Activated CD4-positive, alpha-beta T cell treated with anti-CD3 and anti-CD28 coated beads for 36 hours (primary cell): ENCODE results near the gene ZNF557. TPM values are rescaled to one million over a fixed set of nuclear protein-coding genes. Genes with fewer than 3 reads are reported as not detected.

Experiments
- ATAC-seq: fragments of 200-7000 bp; cut with Tn5 transposase; one replicate; pipeline ENCODE4 v1.10.0; 2021; ENCODE audit warnings: mild to moderate bottlenecking, moderate library complexity
- CTCF ChIA-PET: fragments of 350-600 bp; sonication (Branson Sonifier 250); formaldehyde crosslinking; loops from one replicate; lab custom pipeline; 2021; ENCODE audit warnings: antibody characterized with exemption; lab: Charles Lee
- POLR2A ChIA-PET: fragments of 350-600 bp; sonication (Branson Sonifier 250); formaldehyde crosslinking; loops from one replicate; lab custom pipeline; 2021; ENCODE audit warnings: antibody characterized with exemption, inconsistent platforms; lab: Charles Lee
- DNase-seq: peaks from one replicate; pipeline ENCODE4 v3.0.0-alpha.2; 2020
- H3K27ac Mint-ChIP-seq: one replicate; pipeline ENCODE4 v1.8.0; 2021; ENCODE audit warnings: mixed read lengths
- H3K27me3 Mint-ChIP-seq: one replicate; pipeline ENCODE4 v1.8.0; 2021; ENCODE audit warnings: mixed read lengths
- H3K36me3 Mint-ChIP-seq: one replicate; pipeline ENCODE4 v1.8.0; 2021; ENCODE audit warnings: low read depth, mixed read lengths
- H3K4me1 Mint-ChIP-seq: one replicate; pipeline ENCODE4 v1.8.0; 2021; ENCODE audit warnings: mixed read lengths
- H3K4me3 Mint-ChIP-seq: one replicate; pipeline ENCODE4 v1.8.0; 2021; ENCODE audit warnings: mild to moderate bottlenecking, moderate library complexity, mixed read lengths
- H3K9me3 Mint-ChIP-seq: one replicate; pipeline ENCODE4 v1.8.0; 2021; ENCODE audit warnings: low read depth, mixed read lengths
- intact Hi-C, 2 experiments: fragments of 100-400 bp; cut with DNase I in 1 of 2; cut with micrococcal nuclease in 1 of 2; formaldehyde crosslinking; loops; one replicate each; pipeline versions ENCODE4 v1.14.2 to v1.15.1; 2022 to 2024; cut with DNase I, micrococcal nuclease
- total RNA-seq, 2 experiments: library from RNA; stranded (reverse); gene quantifications; one replicate each; pipeline ENCODE4 v1.2.3, GENCODE V29; 2021

Gene ZNF557
- total RNA-seq, 2 experiments from 2014 or later, result 8.9 to 9.6 TPM

- ATAC-seq, result no peak
- intact Hi-C loops, result no loop called here
- POLR2A ChIA-PET, result no interaction called here
Measured at GRCh38 chr19:7106711-7107657, 37.5 kb downstream of the ZNF557 start.

GRCh38 chr19:7109678-7110289, 40.3 kb downstream of the ZNF557 start:
- DNase-seq, result no peak
- ChIA-PET POLR2A (interaction anchor here (0.8 kb wide), 1 partner anchor 422 kb away, joined by 10 read pairs; no protein-coding TSS in a partner anchor), CTCF (interaction anchor here (0.6 to 1.1 kb wide), 3 partner anchors 23 to 243 kb away, joined by 3 read pairs; no protein-coding TSS in a partner anchor)
- Mint-ChIP-seq H3K27ac (no peak overlapping the region), H3K4me1 (no peaks in the 10 kb centered on the region), H3K4me3 (no peak overlapping the region), H3K36me3 (no peaks in the 10 kb centered on the region), H3K9me3 (no peaks in the 10 kb centered on the region), H3K27me3 (no peaks in the 10 kb centered on the region)
- intact Hi-C loops, result no loop called here
- no peak for ATAC-seq

More at GRCh38 chr19:7106711-7107657, 37.5 kb downstream of the ZNF557 start:
- CTCF ChIA-PET, result no interaction called here
- H3K9me3 Mint-ChIP-seq, result no peaks in the 10 kb centered on the region
- H3K27me3 Mint-ChIP-seq, result no peaks in the 10 kb centered on the region
- no peak for DNase-seq
- no peak overlapping the region for H3K4me3 Mint-ChIP-seq
- no peaks in the 10 kb centered on the region for H3K36me3 Mint-ChIP-seq
- H3K4me1 Mint-ChIP-seq, result peaks cover 4% of the 10 kb centered on the region
- no peak overlapping the region for H3K27ac Mint-ChIP-seq

GRCh38 chr19:7112675-7113074, 43.2 kb downstream of the ZNF557 start:
- Mint-ChIP-seq H3K4me3 (no peak overlapping the region), H3K9me3 (no peaks in the 10 kb centered on the region), H3K4me1 (no peaks in the 10 kb centered on the region), H3K27me3 (no peaks in the 10 kb centered on the region), H3K36me3 (no peaks in the 10 kb centered on the region), H3K27ac (no peak overlapping the region)
- ATAC-seq, result no peak
- intact Hi-C loops, result no loop called here
- ChIA-PET POLR2A (no interaction called here), CTCF (no interaction called here)
- no peak for DNase-seq

GRCh38 chr19:7113233-7113632, 43.7 kb downstream of the ZNF557 start:
- intact Hi-C loops, result no loop called here
- CTCF ChIA-PET, result no interaction called here
- Mint-ChIP-seq H3K4me3 (no peak overlapping the region), H3K4me1 (no peaks in the 10 kb centered on the region), H3K27ac (no peak overlapping the region), H3K9me3 (no peaks in the 10 kb centered on the region), H3K36me3 (no peaks in the 10 kb centered on the region), H3K27me3 (no peaks in the 10 kb centered on the region)
- ATAC-seq (no peak), DNase-seq (no peak)
- POLR2A ChIA-PET, result no interaction called here

GRCh38 chr19:7115721-7116120, 46.2 kb downstream of the ZNF557 start:
- CTCF ChIA-PET, result interaction anchor here (0.9 to 1.0 kb wide), 2 partner anchors 14 to 196 kb away, joined by 3 to 5 read pairs; no protein-coding TSS in a partner anchor
- intact Hi-C loops, result no loop called here
- no peaks in the 10 kb centered on the region for H3K27me3 Mint-ChIP-seq

GRCh38 chr19:7117248-7117647, 47.7 kb downstream of the ZNF557 start:
- DNase-seq, result no peak
- Mint-ChIP-seq H3K4me3 (no peak overlapping the region), H3K9me3 (no peaks in the 10 kb centered on the region), H3K27me3 (no peaks in the 10 kb centered on the region), H3K36me3 (no peaks in the 10 kb centered on the region), H3K27ac (no peak overlapping the region), H3K4me1 (no peaks in the 10 kb centered on the region)
- ChIA-PET CTCF (no interaction called here), POLR2A (no interaction called here)
- intact Hi-C loops, result no loop called here
- no peak for ATAC-seq

More at GRCh38 chr19:7115721-7116120, 46.2 kb downstream of the ZNF557 start:
- no peaks in the 10 kb centered on the region for H3K9me3 Mint-ChIP-seq
- H3K4me1 Mint-ChIP-seq, result no peaks in the 10 kb centered on the region
- H3K27ac Mint-ChIP-seq, result no peak overlapping the region
- no peak overlapping the region for H3K4me3 Mint-ChIP-seq
- DNase-seq (no peak), ATAC-seq (no peak)
- no peaks in the 10 kb centered on the region for H3K36me3 Mint-ChIP-seq
- POLR2A ChIA-PET, result no interaction called here

- Mint-ChIP-seq H3K4me1 (no peaks in the 10 kb centered on the region), H3K27me3 (no peaks in the 10 kb centered on the region), H3K4me3 (no peak overlapping the region), H3K27ac (no peak overlapping the region), H3K9me3 (peaks cover under 1% of the 10 kb centered on the region), H3K36me3 (peaks cover 1% of the 10 kb centered on the region)
- ATAC-seq (no peak), DNase-seq (no peak)
- ChIA-PET CTCF (no interaction called here), POLR2A (no interaction called here)
- intact Hi-C loops, result no loop called here
Measured at GRCh38 chr19:7119582-7119981, 50.1 kb downstream of the ZNF557 start.

- no peak for DNase-seq
- ChIA-PET POLR2A (no interaction called here), CTCF (no interaction called here)
- peaks cover 10% of the 10 kb centered on the region for H3K36me3 Mint-ChIP-seq
- intact Hi-C loops, result no loop called here
- H3K27me3 Mint-ChIP-seq, result no peaks in the 10 kb centered on the region
- peaks cover 8% of the 10 kb centered on the region for H3K9me3 Mint-ChIP-seq
- no peak for ATAC-seq
- H3K4me3 Mint-ChIP-seq, result no peak overlapping the region
- no peaks in the 10 kb centered on the region for H3K4me1 Mint-ChIP-seq
- H3K27ac Mint-ChIP-seq, result no peak overlapping the region
Measured at GRCh38 chr19:7120499-7120898, 51.0 kb downstream of the ZNF557 start.

- Mint-ChIP-seq H3K4me3 (no peak overlapping the region), H3K9me3 (peaks cover 15% of the 10 kb centered on the region), H3K27ac (no peak overlapping the region), H3K4me1 (no peaks in the 10 kb centered on the region), H3K36me3 (peaks cover 21% of the 10 kb centered on the region), H3K27me3 (no peaks in the 10 kb centered on the region)
- intact Hi-C loops, result no loop called here
- ChIA-PET CTCF (no interaction called here), POLR2A (interaction anchor here (0.6 kb wide), 1 partner anchor 211 kb away, joined by 3 read pairs; no protein-coding TSS in a partner anchor)
- no peak for ATAC-seq
- no peak for DNase-seq
Measured at GRCh38 chr19:7122701-7123100, 53.2 kb downstream of the ZNF557 start.

GRCh38 chr19:7124782-7125181, 55.3 kb downstream of the ZNF557 start:
- H3K9me3 Mint-ChIP-seq, result peaks cover 15% of the 10 kb centered on the region
- no peak overlapping the region for H3K4me3 Mint-ChIP-seq
- intact Hi-C loops, result no loop called here
- peaks cover 21% of the 10 kb centered on the region for H3K36me3 Mint-ChIP-seq
- POLR2A ChIA-PET, result no interaction called here
- no peak overlapping the region for H3K27ac Mint-ChIP-seq
- DNase-seq (no peak), ATAC-seq (no peak)
- H3K4me1 Mint-ChIP-seq, result no peaks in the 10 kb centered on the region
- no peaks in the 10 kb centered on the region for H3K27me3 Mint-ChIP-seq
- CTCF ChIA-PET, result no interaction called here

GRCh38 chr19:7125221-7125620, 55.7 kb downstream of the ZNF557 start:
- DNase-seq (no peak), ATAC-seq (no peak)
- Mint-ChIP-seq H3K4me1 (no peaks in the 10 kb centered on the region), H3K4me3 (no peak overlapping the region), H3K27me3 (no peaks in the 10 kb centered on the region), H3K36me3 (peaks cover 21% of the 10 kb centered on the region), H3K27ac (no peak overlapping the region), H3K9me3 (peaks cover 17% of the 10 kb centered on the region)
- intact Hi-C loops, result no loop called here
- ChIA-PET CTCF (interaction anchor here (0.9 kb wide), 1 partner anchor 205 kb away, joined by 3 read pairs; no protein-coding TSS in a partner anchor), POLR2A (no interaction called here)
